GM12878 (cell line): ENCODE measurements around the gene SLC8B1. TPM values are rescaled to one million over a fixed set of nuclear protein-coding genes. Genes with fewer than 3 reads are reported as not detected.

Source experiments
- ATAC-seq: fragments of 200-7000 bp; cut with Tn5 transposase; 3 replicates; pipeline ENCODE4 v1.9.1; 2020; ENCODE audit warnings: mild to moderate bottlenecking, moderate library complexity
- BruUV-seq: library from RNA; stranded (reverse); fragments of 400-500 nt; replicated peaks from 2 replicates; lab custom pipeline; 2021; lab: Mats Ljungman, UMichigan
- CTCF ChIA-PET: fragments of 300-600 bp; sonication (Branson Sonifier 250); formaldehyde crosslinking; extraction: SDS; loops from one replicate; lab custom pipeline; 2021; ENCODE audit warnings: inconsistent platforms; lab: Yijun Ruan, JAX
- POLR2A ChIA-PET: fragments of 350-600 bp; formaldehyde crosslinking; extraction: SDS; loops from one replicate; lab custom pipeline; 2021; ENCODE audit warnings: inconsistent platforms; lab: Charles Lee
- RAD21 ChIA-PET: fragments of 300-600 bp; sonication (Branson Sonifier 250); formaldehyde crosslinking; loops from one replicate; lab custom pipeline; 2023; ENCODE audit warnings: antibody characterized with exemption; ENCODE audit not compliant: unreplicated experiment; lab: Charles Lee
- SMC1A ChIA-PET: fragments of 300-600 bp; sonication (Branson Sonifier 250); formaldehyde crosslinking; loops from one replicate; lab custom pipeline; 2023; ENCODE audit not compliant: unreplicated experiment, uncharacterized antibody; lab: Charles Lee
- DNase-seq: peaks from one replicate; pipeline ENCODE4 v3.0.0-alpha.2; 2011; ENCODE audit warnings: low read depth, low spot score
- FAIRE-seq: peaks from 3 replicates; lab custom pipeline; 2011; peaks lifted over from hg19 to GRCh38; lab: Jason Lieb, UNC
- H2AFZ ChIP-seq: 2 replicates; pipeline ENCODE4 v1.6.0; 2011; ENCODE audit warnings: low read depth, low read length, control low read depth; ENCODE audit not compliant: control insufficient read depth
- H3K27ac ChIP-seq: 2 replicates; pipeline ENCODE4 v1.5.1; 2011; ENCODE audit warnings: control low read depth; ENCODE audit not compliant: control insufficient read depth, insufficient read depth
- H3K27me3 ChIP-seq, 2 experiments: replicated peaks in 1 of 2; 2 replicates each; pipeline versions ENCODE4 v1.6.0 to v1.6.1; 2011; ENCODE audit warnings: low read length in 1 of 2; ENCODE audit not compliant: control insufficient read depth in 2 of 2, insufficient read depth in 2 of 2
- H3K36me3 ChIP-seq, 2 experiments: 2 replicates each; pipeline ENCODE4 v1.5.1; 2011; ENCODE audit warnings: low read length in 1 of 2; ENCODE audit not compliant: control insufficient read depth in 2 of 2, insufficient read depth in 2 of 2
- H3K4me1 ChIP-seq: 2 replicates; pipeline ENCODE4 v1.6.1; 2011; ENCODE audit warnings: mild to moderate bottlenecking, low read length, moderate library complexity, mixed read lengths; ENCODE audit not compliant: control insufficient read depth, insufficient read depth
- H3K4me2 ChIP-seq: 2 replicates; pipeline ENCODE4 v1.6.0; 2011; ENCODE audit warnings: control low read depth; ENCODE audit not compliant: control insufficient read depth, insufficient read depth
- H3K4me3 ChIP-seq: fragments of 200-600 bp; sonication (generic); 2 replicates; pipeline ENCODE4 v1.5.1; 2016
- H3K79me2 ChIP-seq: 2 replicates; pipeline ENCODE4 v1.6.0; 2011; ENCODE audit warnings: low read length; ENCODE audit not compliant: control insufficient read depth, insufficient read depth
- H3K9ac ChIP-seq: 2 replicates; pipeline ENCODE4 v1.8.0; 2011; ENCODE audit warnings: low read length, control low read depth, mixed read lengths; ENCODE audit not compliant: control insufficient read depth, insufficient read depth
- H3K9me3 ChIP-seq: replicated peaks from 3 replicates; pipeline ENCODE4 v1.5.1; 2011; ENCODE audit warnings: mild to moderate bottlenecking, low read length; ENCODE audit not compliant: control insufficient read depth, insufficient read depth
- H4K20me1 ChIP-seq: 2 replicates; pipeline ENCODE4 v1.6.0; 2011; ENCODE audit not compliant: control insufficient read depth, insufficient read depth
- CHD2 ChIP-seq: IDR thresholded peaks from 2 replicates; pipeline ENCODE4 v1.6.1; 2011; ENCODE audit warnings: low read depth, low read length, improper control_type of control experiment, borderline replicate concordance
- GATAD2B ChIP-seq: fragments of 450-650 bp; conservative IDR thresholded peaks from 2 replicates; pipeline ENCODE4 v1.6.1; 2017; ENCODE audit warnings: low read depth, mild to moderate bottlenecking, moderate library complexity
- MYB ChIP-seq: fragments of 150-350 bp; IDR thresholded peaks from 2 replicates; pipeline ENCODE4 v1.6.1; 2014; ENCODE audit warnings: mild to moderate bottlenecking, low read depth, low read length, borderline replicate concordance
- NR2C2 ChIP-seq: IDR thresholded peaks from 2 replicates; pipeline ENCODE4 v1.6.1; 2011; ENCODE audit warnings: borderline replicate concordance, low read depth; ENCODE audit not compliant: control insufficient read depth, insufficient read length
- SPI1 ChIP-seq: IDR thresholded peaks from 2 replicates; pipeline ENCODE4 v1.6.1; 2011; ENCODE audit warnings: low read depth, mild to moderate bottlenecking, low read length, moderate library complexity, borderline replicate concordance; ENCODE audit not compliant: insufficient read depth
- TCF3 ChIP-seq: IDR thresholded peaks from 2 replicates; pipeline ENCODE4 v1.6.1; 2012; ENCODE audit warnings: low read depth, mild to moderate bottlenecking, low read length, borderline replicate concordance; ENCODE audit not compliant: insufficient read depth
- WGBS: methylation state at CpG from one replicate; pipeline ENCODE4 v1.1.6; 2016; ENCODE audit warnings: low lambda C conversion rate; ENCODE audit not compliant: insufficient replicate concordance, insufficient coverage; ENCODE audit errors: missing lambda C conversion rate; 5-methylcytosine and 5-hydroxymethylcytosine counted together
- in situ Hi-C: fragments of 300-500 bp; cut with MboI; formaldehyde crosslinking; loops from 9 replicates; pipeline ENCODE4 v1.14.3; 2018; ENCODE audit warnings: mixed read lengths
- intact Hi-C: fragments of 100-400 bp; cut with micrococcal nuclease; formaldehyde crosslinking; loops from one replicate; pipeline ENCODE4 v1.14.2; 2022; ENCODE audit not compliant: unreplicated experiment
- polyA plus RNA-seq, 11 experiments: library from polyadenylated mRNA; depleted of rRNA in 4 of 11; unstranded in 6 of 11; stranded (reverse) in 5 of 11; fragments of >200 nt; fragmentation: Nextera tagmentation in 4 of 11; fragmentation: Illumina TruSeq in 1 of 11; extraction: Ambion mirVana in 4 of 11; extraction: Trizol in 1 of 11; gene quantifications; 1 replicate in 1 of 11; 2 replicates in 10 of 11; pipeline versions ENCODE4 v1.2.1 to v1.2.3, GENCODE V29; 2011 to 2016; ENCODE audit warnings: inconsistent platforms in 2 of 11, missing spikeins in 2 of 11, low read depth in 1 of 11
- total RNA-seq, 4 experiments: library from RNA; depleted of rRNA in 3 of 4; stranded (reverse); fragments of >200 nt in 3 of 4; fragmentation: Illumina TruSeq in 1 of 4; extraction: Trizol in 1 of 4; gene quantifications; 2 replicates each; pipeline versions ENCODE4 v1.2.1 to v1.2.3, GENCODE V29; 2013 to 2021
- TF ChIP-seq, protein P1 (sequence below): fragments of 450-650 bp; formaldehyde crosslinking; IDR thresholded peaks from 2 replicates; pipeline ENCODE4 v1.4.0; 2020; ENCODE audit warnings: mild to moderate bottlenecking, moderate library complexity

Gene SLC8B1
- total and polyA plus RNA-seq, 10 of the 15 experiments (the other 5 are each of a cell fraction or from before 2014, with no cell fraction given): 0.18 to 12.3 (median 6.8) TPM

DNA sequence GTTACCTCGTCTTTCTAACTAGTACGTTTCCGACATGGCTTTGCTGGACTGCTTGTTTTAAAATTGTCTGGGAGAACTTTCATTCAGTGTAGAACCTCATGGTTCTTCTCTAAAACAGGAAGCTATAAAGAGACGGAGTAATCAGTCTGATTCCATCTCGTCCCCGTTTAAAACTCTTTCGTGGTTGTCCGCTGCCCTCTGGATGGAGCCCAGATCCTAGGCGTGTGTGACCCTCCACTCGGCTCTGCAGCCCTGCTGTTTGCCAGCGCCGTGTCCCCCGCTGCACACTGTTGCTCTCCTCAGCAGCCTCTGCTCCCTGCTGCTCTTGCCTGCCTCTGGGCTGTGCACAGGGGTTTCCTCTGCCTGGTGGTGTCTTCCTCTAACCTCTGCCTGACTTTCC lies 50.2 kb downstream of the SLC8B1 start (continued):
- TF ChIP-seq NR2C2: no peak

DNA sequence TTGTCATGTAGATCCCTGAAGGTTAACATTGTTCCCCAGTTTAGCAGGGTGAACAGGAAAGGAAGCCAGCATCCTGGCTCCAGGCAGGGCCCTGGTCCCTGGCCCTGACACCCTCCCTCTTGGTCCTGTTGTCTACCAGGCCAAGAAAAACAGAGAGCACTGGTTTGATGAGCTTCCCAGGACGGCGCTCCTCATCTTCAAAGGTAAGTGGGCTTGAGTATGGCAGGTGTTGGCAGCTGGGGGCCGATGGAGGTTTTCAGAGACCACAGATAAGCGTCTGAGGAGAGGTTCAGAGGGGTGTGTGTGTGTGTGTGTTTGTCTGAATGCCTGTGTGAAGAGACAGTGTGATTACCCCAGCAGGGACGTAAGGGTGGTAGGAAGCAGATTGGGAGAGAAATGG lies 56.3 kb downstream of the SLC8B1 start:
- WGBS: 92% methylated on average over 5 of the region's 5 CpGs
- H3K27me3 ChIP-seq: no peaks in the 10 kb centered on the region
- peaks cover 3 to 8% of the 10 kb centered on the region in 2 experiments; a peak in 3 of 4 replicates for H3K36me3 ChIP-seq
- in situ Hi-C loops (no loop called here), intact Hi-C loops (loop anchor here (10.0 kb wide), 1 partner anchor 84 kb away; no protein-coding TSS in a partner anchor)
- no peak overlapping the region for H3K27ac ChIP-seq
- DNase-seq (no peak), FAIRE-seq (no peak), ATAC-seq (no peak)
- BruUV-seq: no TSS peak
- no peaks in the 10 kb centered on the region for H4K20me1 ChIP-seq
- H3K79me2 ChIP-seq: no peaks in the 10 kb centered on the region
- H3K4me1 ChIP-seq: no peaks in the 10 kb centered on the region
- no peak overlapping the region for H3K4me3 ChIP-seq
- H3K9ac ChIP-seq: no peak overlapping the region
- ChIA-PET POLR2A (no interaction called here), SMC1A (no interaction called here), CTCF (no interaction called here), RAD21 (interaction anchor here (1.1 kb wide), 1 partner anchor 73 kb away, joined by 3 read pairs; no protein-coding TSS in a partner anchor)
- TF ChIP-seq GATAD2B: no peak
- TF ChIP-seq TCF3: no peak
- TF ChIP-seq CHD2: no peak
- TF ChIP-seq MYB: no peak
- TF ChIP-seq, protein P1, sequence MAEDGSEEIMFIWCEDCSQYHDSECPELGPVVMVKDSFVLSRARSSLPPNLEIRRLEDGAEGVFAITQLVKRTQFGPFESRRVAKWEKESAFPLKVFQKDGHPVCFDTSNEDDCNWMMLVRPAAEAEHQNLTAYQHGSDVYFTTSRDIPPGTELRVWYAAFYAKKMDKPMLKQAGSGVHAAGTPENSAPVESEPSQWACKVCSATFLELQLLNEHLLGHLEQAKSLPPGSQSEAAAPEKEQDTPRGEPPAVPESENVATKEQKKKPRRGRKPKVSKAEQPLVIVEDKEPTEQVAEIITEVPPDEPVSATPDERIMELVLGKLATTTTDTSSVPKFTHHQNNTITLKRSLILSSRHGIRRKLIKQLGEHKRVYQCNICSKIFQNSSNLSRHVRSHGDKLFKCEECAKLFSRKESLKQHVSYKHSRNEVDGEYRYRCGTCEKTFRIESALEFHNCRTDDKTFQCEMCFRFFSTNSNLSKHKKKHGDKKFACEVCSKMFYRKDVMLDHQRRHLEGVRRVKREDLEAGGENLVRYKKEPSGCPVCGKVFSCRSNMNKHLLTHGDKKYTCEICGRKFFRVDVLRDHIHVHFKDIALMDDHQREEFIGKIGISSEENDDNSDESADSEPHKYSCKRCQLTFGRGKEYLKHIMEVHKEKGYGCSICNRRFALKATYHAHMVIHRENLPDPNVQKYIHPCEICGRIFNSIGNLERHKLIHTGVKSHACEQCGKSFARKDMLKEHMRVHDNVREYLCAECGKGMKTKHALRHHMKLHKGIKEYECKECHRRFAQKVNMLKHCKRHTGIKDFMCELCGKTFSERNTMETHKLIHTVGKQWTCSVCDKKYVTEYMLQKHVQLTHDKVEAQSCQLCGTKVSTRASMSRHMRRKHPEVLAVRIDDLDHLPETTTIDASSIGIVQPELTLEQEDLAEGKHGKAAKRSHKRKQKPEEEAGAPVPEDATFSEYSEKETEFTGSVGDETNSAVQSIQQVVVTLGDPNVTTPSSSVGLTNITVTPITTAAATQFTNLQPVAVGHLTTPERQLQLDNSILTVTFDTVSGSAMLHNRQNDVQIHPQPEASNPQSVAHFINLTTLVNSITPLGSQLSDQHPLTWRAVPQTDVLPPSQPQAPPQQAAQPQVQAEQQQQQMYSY (CRISPR knock-in tag): no peak
- TF ChIP-seq SPI1: no peak
- H3K9me3 ChIP-seq: no peaks in the 10 kb centered on the region
- H3K4me2 ChIP-seq: no peak overlapping the region
- no peak overlapping the region for H2AFZ ChIP-seq
